Gastrocnemius medialis (tissue), 4 donors: ENCODE measurements around the gene PRKG1.

Experiments used
- CTCF ChIP-seq, 5 experiments: fragments of 450-650 bp in 3 of 5; fragments of 200-600 bp in 2 of 5; sonication (generic) in 2 of 5; IDR thresholded peaks in 4 of 5; conservative IDR thresholded peaks in 1 of 5; 1 replicate in 4 of 5; 2 replicates in 1 of 5; pipeline ENCODE4 v1.5.1; 2016 to 2019; ENCODE audit warnings: antibody characterized with exemption in 5 of 5, mild to moderate bottlenecking in 3 of 5, moderate library complexity in 3 of 5
- POLR2A ChIP-seq, 2 donors: fragments of 450-650 bp; IDR thresholded peaks; one replicate each; pipeline ENCODE4 v1.6.1; 2017; ENCODE audit warnings: antibody characterized with exemption in 2 of 2, mild to moderate bottlenecking in 2 of 2, moderate library complexity in 2 of 2

- TF ChIP-seq CTCF (IDR thresholded peaks at IDR 0.05 in 4 of 5, conservative IDR thresholded peaks at IDR 0.05 in 1 of 5) (no peak), POLR2A (IDR thresholded peaks at IDR 0.05) (no peak)
Measured at GRCh38 chr10:52198540-52198939, 1124.3 kb downstream of the PRKG1 start.
